ENCODE results near the gene ABLIM3.

GRCh38 chr5:149257889-149258705, 116.8 kb downstream of the ABLIM3 start:
- TF ChIP-seq POLR2AphosphoS5 (IDR thresholded peaks at IDR 0.05; ENCODE audit: low read depth, low read length) (no peak), TAF1 (IDR thresholded peaks at IDR 0.05; ENCODE audit: borderline replicate concordance, insufficient read depth, low read length) (no peak), SIN3A (IDR thresholded peaks at IDR 0.05; ENCODE audit: borderline replicate concordance, insufficient read depth, low read length) (no peak)
- TF ChIP-seq, protein P1, sequence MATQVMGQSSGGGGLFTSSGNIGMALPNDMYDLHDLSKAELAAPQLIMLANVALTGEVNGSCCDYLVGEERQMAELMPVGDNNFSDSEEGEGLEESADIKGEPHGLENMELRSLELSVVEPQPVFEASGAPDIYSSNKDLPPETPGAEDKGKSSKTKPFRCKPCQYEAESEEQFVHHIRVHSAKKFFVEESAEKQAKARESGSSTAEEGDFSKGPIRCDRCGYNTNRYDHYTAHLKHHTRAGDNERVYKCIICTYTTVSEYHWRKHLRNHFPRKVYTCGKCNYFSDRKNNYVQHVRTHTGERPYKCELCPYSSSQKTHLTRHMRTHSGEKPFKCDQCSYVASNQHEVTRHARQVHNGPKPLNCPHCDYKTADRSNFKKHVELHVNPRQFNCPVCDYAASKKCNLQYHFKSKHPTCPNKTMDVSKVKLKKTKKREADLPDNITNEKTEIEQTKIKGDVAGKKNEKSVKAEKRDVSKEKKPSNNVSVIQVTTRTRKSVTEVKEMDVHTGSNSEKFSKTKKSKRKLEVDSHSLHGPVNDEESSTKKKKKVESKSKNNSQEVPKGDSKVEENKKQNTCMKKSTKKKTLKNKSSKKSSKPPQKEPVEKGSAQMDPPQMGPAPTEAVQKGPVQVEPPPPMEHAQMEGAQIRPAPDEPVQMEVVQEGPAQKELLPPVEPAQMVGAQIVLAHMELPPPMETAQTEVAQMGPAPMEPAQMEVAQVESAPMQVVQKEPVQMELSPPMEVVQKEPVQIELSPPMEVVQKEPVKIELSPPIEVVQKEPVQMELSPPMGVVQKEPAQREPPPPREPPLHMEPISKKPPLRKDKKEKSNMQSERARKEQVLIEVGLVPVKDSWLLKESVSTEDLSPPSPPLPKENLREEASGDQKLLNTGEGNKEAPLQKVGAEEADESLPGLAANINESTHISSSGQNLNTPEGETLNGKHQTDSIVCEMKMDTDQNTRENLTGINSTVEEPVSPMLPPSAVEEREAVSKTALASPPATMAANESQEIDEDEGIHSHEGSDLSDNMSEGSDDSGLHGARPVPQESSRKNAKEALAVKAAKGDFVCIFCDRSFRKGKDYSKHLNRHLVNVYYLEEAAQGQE (IDR thresholded peaks at IDR 0.05; ENCODE audit: insufficient read depth in 1 of 2, low read depth in 2 of 2, low read length in 2 of 2) = no peak
